ENCODE data around the gene ZCCHC17.

ZCCHC17 gene

DNA sequence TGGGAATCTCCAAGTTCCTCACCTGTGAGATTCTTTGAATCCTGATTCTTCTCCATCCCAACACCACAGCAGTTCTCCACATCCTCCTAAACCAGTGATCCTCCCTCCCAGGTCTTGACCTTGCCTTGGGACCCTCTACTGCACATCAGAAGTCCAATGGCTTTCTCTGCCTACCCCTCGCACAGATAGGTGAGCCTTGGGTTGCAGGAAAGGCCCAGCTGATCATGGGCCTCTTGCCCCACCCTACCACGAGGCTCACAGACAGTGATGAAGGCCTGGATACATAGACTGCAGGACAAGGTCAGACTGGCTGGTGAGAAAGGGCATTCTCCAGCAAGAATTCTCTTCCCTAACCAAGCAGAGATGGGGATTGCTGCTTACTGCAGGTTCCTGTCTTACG, 75.2 kb downstream of the ZCCHC17 start:
- Histone ChIP-seq H3K79me2 (ENCODE audit: low read length) (no peaks in the 10 kb centered on the region), H3K4me3 (ENCODE audit: low read length) (no peak overlapping the region), H3K27ac (ENCODE audit: low read length) (no peak overlapping the region), H4K20me1 (ENCODE audit: insufficient read depth, low read length) (no peaks in the 10 kb centered on the region), H3K9me2 (replicated peaks; ENCODE audit: insufficient read depth, low read length) (no peaks in the 10 kb centered on the region), H3F3A (ENCODE audit: insufficient read depth, low read length) (no peaks in the 10 kb centered on the region), H3K9me3 (replicated peaks; ENCODE audit: insufficient read depth, low read length) (no peaks in the 10 kb centered on the region), H3K4me2 (ENCODE audit: low read depth, low read length) (no peak overlapping the region), H3K27me3 (replicated peaks; ENCODE audit: insufficient read depth, low read length) (no peaks in the 10 kb centered on the region), H3K9ac (ENCODE audit: low read length) (no peak overlapping the region), H2AFZ (ENCODE audit: low read length) (no peak overlapping the region), H3K36me3 (replicated peaks; ENCODE audit: insufficient read depth, low read length) (no peaks in the 10 kb centered on the region), H3K4me1 (ENCODE audit: low read length) (no peaks in the 10 kb centered on the region)
- TF ChIP-seq EZH2 (optimal IDR thresholded peaks at IDR 0.05; ENCODE audit: low read depth, low read length) (no peak), EZH2phosphoT487 (IDR thresholded peaks at IDR 0.05; ENCODE audit: low read length) (no peak), CTCF (IDR thresholded peaks at IDR 0.05; ENCODE audit: low read length) (no peak)
- no peak for DNase-seq

GRCh38 chr1:31372751-31373055, 75.9 kb downstream of the ZCCHC17 start:
- no peaks in the 10 kb centered on the region for H4K20me1 ChIP-seq (ENCODE audit: insufficient read depth, low read length)
- no peaks in the 10 kb centered on the region for H3K79me2 ChIP-seq (ENCODE audit: low read length)
- H3K4me3 ChIP-seq (ENCODE audit: low read length): no peak overlapping the region
- no peaks in the 10 kb centered on the region for H3K9me3 ChIP-seq (replicated peaks; ENCODE audit: insufficient read depth, low read length)
- H3K9me2 ChIP-seq (replicated peaks; ENCODE audit: insufficient read depth, low read length): no peaks in the 10 kb centered on the region
- no peaks in the 10 kb centered on the region for H3K27me3 ChIP-seq (replicated peaks; ENCODE audit: insufficient read depth, low read length)
- no peak for TF ChIP-seq CTCF (IDR thresholded peaks at IDR 0.05; ENCODE audit: low read length)
- no peak for TF ChIP-seq EZH2 (optimal IDR thresholded peaks at IDR 0.05; ENCODE audit: low read depth, low read length)
- TF ChIP-seq EZH2phosphoT487 (IDR thresholded peaks at IDR 0.05; ENCODE audit: low read length): no peak
- no peak overlapping the region for H3K27ac ChIP-seq (ENCODE audit: low read length)
- no peak overlapping the region for H2AFZ ChIP-seq (ENCODE audit: low read length)
- H3F3A ChIP-seq (ENCODE audit: insufficient read depth, low read length): no peaks in the 10 kb centered on the region
- H3K9ac ChIP-seq (ENCODE audit: low read length): no peak overlapping the region
- no peaks in the 10 kb centered on the region for H3K4me1 ChIP-seq (ENCODE audit: low read length)
- H3K4me2 ChIP-seq (ENCODE audit: low read depth, low read length): no peak overlapping the region
- no peak for DNase-seq
- H3K36me3 ChIP-seq (replicated peaks; ENCODE audit: insufficient read depth, low read length): no peaks in the 10 kb centered on the region

DNA sequence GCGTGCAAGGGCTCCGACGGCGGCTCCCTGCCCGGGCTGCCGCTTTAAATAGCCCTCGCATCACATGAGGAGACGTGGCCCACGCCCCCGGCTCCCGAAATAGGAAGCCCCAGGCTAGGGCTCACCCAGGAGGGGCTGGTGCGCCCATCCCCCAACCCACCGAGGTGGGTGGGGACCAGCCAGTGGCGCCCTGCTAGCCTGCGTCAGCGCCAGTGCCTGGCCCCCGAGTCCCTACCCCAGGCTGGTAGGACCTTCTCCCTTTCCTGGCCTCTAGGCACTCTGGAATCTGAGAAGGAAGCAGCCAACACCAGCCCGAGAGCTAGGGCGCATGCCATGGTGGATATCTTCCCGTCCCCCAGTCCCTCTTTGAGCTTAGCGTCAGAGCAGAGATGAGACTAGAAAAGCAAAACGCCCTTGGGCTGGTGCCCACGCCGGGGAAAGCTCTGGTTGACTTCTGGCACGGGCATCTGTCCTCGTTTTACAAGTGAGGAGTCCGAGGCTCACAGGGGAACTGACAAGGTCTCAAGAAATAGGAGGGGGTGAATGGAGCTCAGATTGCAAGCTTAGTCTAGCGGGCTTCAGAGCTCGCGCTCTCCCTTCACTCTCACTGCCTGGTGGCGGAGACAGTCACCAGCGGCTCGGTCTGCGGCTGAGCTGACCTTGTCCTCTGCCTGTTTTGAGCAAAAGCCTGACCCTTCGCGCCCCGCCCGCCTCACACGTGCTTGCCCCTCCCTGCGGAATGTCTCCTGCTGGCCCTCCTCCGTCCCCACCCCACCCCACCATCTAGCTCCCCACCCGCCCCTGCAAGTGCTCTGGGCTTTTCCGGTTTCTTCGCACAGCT, 76.4 kb downstream of the ZCCHC17 start, which contains the start of gene FABP3:
Gene FABP3, minus strand, starts transcription at position 21 of the 841 bp plus-strand sequence. CDS start 62 bp downstream, outside the sequence.
- Histone ChIP-seq H4K20me1 (ENCODE audit: insufficient read depth, low read length) (no peaks in the 10 kb centered on the region), H3K9me3 (replicated peaks; ENCODE audit: insufficient read depth, low read length) (no peaks in the 10 kb centered on the region), H3F3A (ENCODE audit: insufficient read depth, low read length) (no peaks in the 10 kb centered on the region), H3K79me2 (ENCODE audit: low read length) (no peaks in the 10 kb centered on the region), H3K36me3 (replicated peaks; ENCODE audit: insufficient read depth, low read length) (no peaks in the 10 kb centered on the region), H3K4me3 (ENCODE audit: low read length) (no peak within 1 kb of the TSS), H3K4me1 (ENCODE audit: low read length) (no peaks in the 10 kb centered on the region), H3K4me2 (ENCODE audit: low read depth, low read length) (no peak within 1 kb of the TSS), H3K27ac (ENCODE audit: low read length) (no peak within 1 kb of the TSS), H3K9me2 (replicated peaks; ENCODE audit: insufficient read depth, low read length) (no peaks in the 10 kb centered on the region), H2AFZ (ENCODE audit: low read length) (no peak within 1 kb of the TSS), H3K9ac (ENCODE audit: low read length) (no peak within 1 kb of the TSS), H3K27me3 (replicated peaks; ENCODE audit: insufficient read depth, low read length) (no peaks in the 10 kb centered on the region)
- DNase-seq: no peak
- TF ChIP-seq EZH2 (optimal IDR thresholded peaks at IDR 0.05; ENCODE audit: low read depth, low read length): no peak
- no peak for TF ChIP-seq EZH2phosphoT487 (IDR thresholded peaks at IDR 0.05; ENCODE audit: low read length)
- TF ChIP-seq CTCF (IDR thresholded peaks at IDR 0.05; ENCODE audit: low read length): no peak

All from MM.1S (cell line).